Kidney epithelial cell (primary cell): ENCODE measurements around the gene TTLL11. TPM values are rescaled to one million over a fixed set of nuclear protein-coding genes. Genes with fewer than 3 reads are reported as not detected.
"Not testable (repeated sequence)": the region's sequence is repeated elsewhere in the genome, so short reads cannot be mapped to it uniquely, and the experiment has no call there.

Experiments
- DNase-seq: peaks from one replicate; pipeline ENCODE4 v3.0.0-alpha.2; 2010; ENCODE audit warnings: low read depth
- H3K27me3 ChIP-seq: 2 replicates; pipeline ENCODE4 v1.6.0; 2011; ENCODE audit warnings: low read length; ENCODE audit not compliant: control insufficient read depth, insufficient read depth
- H3K36me3 ChIP-seq: 2 replicates; pipeline ENCODE4 v1.5.1; 2011; ENCODE audit warnings: low read length; ENCODE audit not compliant: control insufficient read depth, insufficient read depth
- H3K4me3 ChIP-seq: 2 replicates; pipeline ENCODE4 v1.5.1; 2011; ENCODE audit warnings: low read depth, mild to moderate bottlenecking, control low read depth, low read length
- total RNA-seq: library from RNA; depleted of rRNA; stranded (reverse); fragments of >200 nt; gene quantifications from 2 replicates; pipeline ENCODE4 v1.2.3, GENCODE V29; 2015
- TF ChIP-seq, protein P1 (sequence below): IDR thresholded peaks from 2 replicates; pipeline ENCODE4 v1.5.1; 2011; ENCODE audit warnings: mild to moderate bottlenecking, moderate library complexity, low read length, control low read depth, inconsistent platforms; ENCODE audit not compliant: insufficient read depth, poor library complexity, severe bottlenecking

TTLL11 gene
- total RNA-seq, 1 donor from 2014 or later: 4.2 TPM

DNA sequence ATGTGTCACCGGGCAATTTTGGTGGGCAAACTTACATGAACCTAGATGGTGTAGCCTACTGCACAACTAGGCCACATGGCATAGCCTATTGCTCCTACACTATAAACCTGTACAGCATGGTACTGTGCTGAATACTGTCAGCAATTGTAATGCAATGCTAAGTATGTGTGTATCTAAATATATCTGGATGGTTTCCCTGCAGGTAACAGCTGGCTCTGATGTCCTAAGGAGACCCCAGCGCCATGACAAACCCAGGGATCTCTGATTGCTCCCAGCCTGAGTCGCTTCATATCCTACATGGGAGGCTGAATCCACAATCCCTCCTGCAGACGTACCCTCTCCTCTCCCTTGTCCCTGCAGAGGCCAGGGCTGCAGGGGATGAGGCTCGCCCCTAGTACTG lies 26.6 kb upstream of the TTLL11 start:
- no peak for DNase-seq

DNA sequence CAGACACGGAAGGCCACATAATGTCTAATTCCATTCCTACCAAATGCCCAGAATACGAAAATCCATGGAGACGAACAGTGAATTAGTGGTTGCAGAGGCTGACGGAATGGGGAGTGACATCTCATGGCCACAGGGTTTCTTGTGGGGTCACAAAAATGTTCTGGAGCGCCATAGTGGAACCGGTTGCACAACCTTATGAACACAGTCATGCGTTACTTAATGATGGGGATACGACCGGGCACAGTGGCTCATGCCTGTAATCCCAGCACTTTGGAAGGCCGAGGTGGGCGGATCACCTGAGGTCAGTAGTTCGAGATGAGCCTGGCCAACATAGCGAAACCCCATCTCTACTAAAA lies 26.0 kb upstream of the TTLL11 start:
- TF ChIP-seq, protein P1, sequence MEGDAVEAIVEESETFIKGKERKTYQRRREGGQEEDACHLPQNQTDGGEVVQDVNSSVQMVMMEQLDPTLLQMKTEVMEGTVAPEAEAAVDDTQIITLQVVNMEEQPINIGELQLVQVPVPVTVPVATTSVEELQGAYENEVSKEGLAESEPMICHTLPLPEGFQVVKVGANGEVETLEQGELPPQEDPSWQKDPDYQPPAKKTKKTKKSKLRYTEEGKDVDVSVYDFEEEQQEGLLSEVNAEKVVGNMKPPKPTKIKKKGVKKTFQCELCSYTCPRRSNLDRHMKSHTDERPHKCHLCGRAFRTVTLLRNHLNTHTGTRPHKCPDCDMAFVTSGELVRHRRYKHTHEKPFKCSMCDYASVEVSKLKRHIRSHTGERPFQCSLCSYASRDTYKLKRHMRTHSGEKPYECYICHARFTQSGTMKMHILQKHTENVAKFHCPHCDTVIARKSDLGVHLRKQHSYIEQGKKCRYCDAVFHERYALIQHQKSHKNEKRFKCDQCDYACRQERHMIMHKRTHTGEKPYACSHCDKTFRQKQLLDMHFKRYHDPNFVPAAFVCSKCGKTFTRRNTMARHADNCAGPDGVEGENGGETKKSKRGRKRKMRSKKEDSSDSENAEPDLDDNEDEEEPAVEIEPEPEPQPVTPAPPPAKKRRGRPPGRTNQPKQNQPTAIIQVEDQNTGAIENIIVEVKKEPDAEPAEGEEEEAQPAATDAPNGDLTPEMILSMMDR: no peak
- Histone ChIP-seq H3K27me3 (peaks cover 2% of the 10 kb centered on the region), H3K36me3 (no peaks in the 10 kb centered on the region), H3K4me3 (no peak overlapping the region)
- DNase-seq: no peak

More for the DNA sequence above, 26.6 kb upstream of the TTLL11 start:
- no peaks in the 10 kb centered on the region for H3K36me3 ChIP-seq
- TF ChIP-seq, protein P1: no peak
- H3K4me3 ChIP-seq: no peak overlapping the region
- peaks cover 2% of the 10 kb centered on the region for H3K27me3 ChIP-seq

DNA sequence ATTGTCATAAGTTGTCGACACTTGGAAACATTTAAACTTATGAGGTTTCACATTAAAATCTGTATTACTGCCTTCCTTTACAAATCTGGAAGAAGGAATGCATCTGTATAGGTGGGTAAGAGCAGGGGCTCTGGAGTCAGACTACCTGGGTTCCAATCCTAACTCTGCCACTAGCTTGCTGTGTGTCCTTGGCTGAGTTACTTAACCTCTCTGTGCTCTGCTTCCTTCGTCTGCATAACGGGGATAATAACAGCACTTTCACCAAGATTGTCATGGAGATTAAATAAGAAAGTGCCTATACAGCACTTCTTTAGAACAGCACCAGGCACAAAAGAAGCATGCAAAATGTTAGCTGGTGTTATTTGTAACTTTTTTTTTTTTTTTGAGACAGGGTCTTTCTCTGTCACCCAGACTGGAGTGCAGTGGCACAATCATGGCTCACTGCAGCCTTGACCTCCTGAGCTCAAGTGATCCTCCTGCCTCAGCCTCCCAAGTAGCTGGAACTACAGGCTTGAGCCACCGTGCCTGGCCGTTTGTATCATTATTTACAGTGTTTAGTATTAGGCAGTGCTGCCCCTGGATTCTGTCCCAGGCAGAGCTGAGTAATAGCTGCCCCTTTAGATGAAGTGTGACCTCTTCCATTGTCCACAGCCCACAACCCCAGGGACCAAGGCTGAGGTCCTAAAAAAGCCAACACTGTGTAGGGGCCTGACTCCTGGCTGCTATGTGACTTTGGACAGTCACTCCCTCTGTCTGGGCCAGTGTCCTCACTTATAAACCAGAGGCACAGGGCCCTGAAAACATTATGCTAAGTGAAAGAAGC lies 25.4 kb upstream of the TTLL11 start:
- Histone ChIP-seq H3K36me3 (no peaks in the 10 kb centered on the region), H3K4me3 (no peak overlapping the region), H3K27me3 (no peaks in the 10 kb centered on the region)
- TF ChIP-seq, protein P1: no peak
- DNase-seq: no peak

DNA sequence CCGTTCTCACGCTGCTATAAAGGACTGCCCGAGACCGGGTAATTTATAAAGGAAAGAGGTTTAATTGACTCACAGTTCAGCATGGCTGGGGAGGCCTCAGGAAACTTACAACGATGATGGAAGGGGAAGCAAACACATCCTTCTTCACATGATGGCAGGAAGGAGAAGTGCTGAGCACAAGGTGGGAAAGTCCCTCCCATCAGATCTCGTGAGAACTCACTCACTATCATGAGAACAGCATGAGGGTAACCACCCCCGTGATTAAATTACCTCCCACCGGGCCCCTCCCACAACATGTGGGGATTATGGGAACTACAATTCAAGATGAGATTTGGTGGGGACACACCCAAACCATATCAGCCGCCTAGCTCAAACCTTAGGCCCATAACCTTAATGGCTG lies 24.1 kb upstream of the TTLL11 start:
- not testable (repeated sequence) for H3K27me3 ChIP-seq, DNase-seq, H3K4me3 ChIP-seq, H3K36me3 ChIP-seq

DNA sequence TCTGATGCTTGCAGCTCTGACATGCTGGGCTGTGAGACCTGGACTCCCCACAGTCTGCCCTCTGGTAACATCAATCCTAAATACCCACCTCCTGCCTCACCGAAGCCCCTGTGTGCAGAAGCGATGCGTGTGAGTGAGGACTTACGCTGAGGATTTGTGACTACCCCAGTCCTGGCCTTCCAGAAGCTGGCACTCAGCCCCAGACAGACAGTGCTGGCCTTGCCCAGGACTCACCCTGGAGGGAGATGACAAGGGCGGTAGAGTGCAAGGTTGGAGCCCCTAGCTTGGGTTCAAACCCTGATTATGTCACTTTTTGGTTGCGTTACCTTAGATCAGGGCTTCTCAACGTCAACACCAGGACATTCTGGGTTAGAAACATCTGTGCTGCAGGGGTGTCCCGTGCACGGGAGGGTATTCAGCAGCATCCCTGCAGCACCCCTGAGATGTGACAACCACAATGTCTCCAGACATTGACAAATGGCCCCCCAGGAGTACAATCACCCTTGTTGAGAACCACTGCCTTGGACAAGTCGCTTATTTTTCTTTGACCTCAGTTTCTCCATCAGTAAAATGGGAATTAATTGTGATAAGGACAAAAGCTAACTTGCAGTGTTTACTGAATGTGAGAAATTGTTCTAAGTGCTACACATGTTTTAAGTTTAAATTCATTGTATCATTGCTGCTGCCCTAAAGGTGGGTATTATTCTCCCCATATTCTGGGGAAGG lies 23.5 kb upstream of the TTLL11 start:
- H3K4me3 ChIP-seq: no peak overlapping the region
- DNase-seq: no peak
- TF ChIP-seq, protein P1: no peak
- H3K36me3 ChIP-seq: no peaks in the 10 kb centered on the region
- H3K27me3 ChIP-seq: no peaks in the 10 kb centered on the region

DNA sequence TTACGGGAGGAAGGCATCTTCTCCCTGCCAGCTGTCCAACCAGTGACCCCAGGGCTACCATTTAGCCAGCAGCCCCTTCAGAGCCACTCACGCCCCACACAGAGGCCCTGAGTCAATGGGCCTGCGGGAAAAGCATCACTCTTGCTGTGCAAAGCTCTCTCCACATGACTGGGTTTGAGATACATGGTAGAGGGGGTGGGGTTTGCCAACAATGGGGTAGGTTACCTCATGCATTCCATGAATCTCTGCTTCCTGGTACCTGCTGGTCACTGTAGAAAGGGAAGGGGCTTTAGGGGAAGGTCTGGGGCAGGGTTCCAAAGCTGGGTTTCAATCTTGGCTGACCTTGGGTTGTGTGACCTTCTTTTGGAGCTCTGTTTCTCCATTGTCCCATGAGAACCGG lies 22.9 kb upstream of the TTLL11 start:
- Histone ChIP-seq H3K36me3 (no peaks in the 10 kb centered on the region), H3K27me3 (no peaks in the 10 kb centered on the region), H3K4me3 (no peak overlapping the region)
- no peak for DNase-seq
- TF ChIP-seq, protein P1: no peak
